GM12865 (cell line): Measurements from ENCODE around the gene SECISBP2L.

Experiments
- DNase-seq: peaks from one replicate; pipeline ENCODE4 v3.0.0; 2010; ENCODE audit warnings: low read depth
- H3K4me3 ChIP-seq: 2 replicates; pipeline ENCODE4 v1.5.1; 2011; ENCODE audit warnings: mild to moderate bottlenecking, low read depth, low read length, control low read depth
- TF ChIP-seq, protein P1 (sequence below): IDR thresholded peaks from 2 replicates; pipeline ENCODE4 v1.5.1; 2011; ENCODE audit warnings: low read length, control low read depth, low read depth, inconsistent platforms; ENCODE audit not compliant: insufficient read depth; ENCODE audit errors: missing control alignments

SECISBP2L gene

DNA sequence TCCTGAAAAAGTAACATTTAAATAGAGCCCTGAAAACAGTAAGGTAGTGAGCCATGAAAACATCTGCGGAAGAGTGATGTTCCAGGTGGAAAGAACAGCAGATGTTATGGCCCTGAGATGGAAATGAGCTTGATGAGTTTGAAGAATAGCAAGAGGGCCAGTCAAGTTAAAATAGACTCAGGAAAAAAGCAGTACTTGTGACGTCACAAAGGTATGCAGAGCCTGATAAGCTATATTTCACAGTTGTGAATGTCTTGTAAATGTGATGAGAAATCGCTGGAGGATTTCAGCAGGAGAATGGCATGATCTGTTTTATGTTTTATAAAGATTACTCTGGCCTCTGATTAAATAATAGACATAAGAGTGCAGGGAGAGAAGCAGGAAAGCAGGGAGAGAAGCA, 18.6 kb upstream of the SECISBP2L start:
- DNase-seq: no peak
- H3K4me3 ChIP-seq: no peak overlapping the region
- TF ChIP-seq, protein P1, sequence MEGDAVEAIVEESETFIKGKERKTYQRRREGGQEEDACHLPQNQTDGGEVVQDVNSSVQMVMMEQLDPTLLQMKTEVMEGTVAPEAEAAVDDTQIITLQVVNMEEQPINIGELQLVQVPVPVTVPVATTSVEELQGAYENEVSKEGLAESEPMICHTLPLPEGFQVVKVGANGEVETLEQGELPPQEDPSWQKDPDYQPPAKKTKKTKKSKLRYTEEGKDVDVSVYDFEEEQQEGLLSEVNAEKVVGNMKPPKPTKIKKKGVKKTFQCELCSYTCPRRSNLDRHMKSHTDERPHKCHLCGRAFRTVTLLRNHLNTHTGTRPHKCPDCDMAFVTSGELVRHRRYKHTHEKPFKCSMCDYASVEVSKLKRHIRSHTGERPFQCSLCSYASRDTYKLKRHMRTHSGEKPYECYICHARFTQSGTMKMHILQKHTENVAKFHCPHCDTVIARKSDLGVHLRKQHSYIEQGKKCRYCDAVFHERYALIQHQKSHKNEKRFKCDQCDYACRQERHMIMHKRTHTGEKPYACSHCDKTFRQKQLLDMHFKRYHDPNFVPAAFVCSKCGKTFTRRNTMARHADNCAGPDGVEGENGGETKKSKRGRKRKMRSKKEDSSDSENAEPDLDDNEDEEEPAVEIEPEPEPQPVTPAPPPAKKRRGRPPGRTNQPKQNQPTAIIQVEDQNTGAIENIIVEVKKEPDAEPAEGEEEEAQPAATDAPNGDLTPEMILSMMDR: no peak

DNA sequence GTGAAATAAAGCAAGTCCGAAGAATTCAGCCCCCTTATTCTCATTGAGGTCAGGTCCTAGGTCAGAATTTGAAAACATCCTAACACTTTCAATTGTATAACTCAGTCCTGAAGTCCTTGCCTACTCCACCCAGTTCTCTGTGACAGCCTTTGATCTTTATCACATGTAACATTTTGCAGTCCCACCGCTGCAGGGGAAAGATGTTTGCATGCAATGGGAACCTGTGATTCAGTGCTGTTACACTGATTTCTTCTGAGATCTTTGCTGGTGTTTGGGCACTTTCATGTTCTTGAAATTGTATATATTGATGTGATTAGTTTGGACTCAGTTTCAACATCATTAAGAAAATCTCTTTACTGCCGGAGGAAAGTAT, 18.0 kb upstream of the SECISBP2L start:
- DNase-seq: no peak
- TF ChIP-seq, protein P1: no peak
- H3K4me3 ChIP-seq: no peak overlapping the region

DNA sequence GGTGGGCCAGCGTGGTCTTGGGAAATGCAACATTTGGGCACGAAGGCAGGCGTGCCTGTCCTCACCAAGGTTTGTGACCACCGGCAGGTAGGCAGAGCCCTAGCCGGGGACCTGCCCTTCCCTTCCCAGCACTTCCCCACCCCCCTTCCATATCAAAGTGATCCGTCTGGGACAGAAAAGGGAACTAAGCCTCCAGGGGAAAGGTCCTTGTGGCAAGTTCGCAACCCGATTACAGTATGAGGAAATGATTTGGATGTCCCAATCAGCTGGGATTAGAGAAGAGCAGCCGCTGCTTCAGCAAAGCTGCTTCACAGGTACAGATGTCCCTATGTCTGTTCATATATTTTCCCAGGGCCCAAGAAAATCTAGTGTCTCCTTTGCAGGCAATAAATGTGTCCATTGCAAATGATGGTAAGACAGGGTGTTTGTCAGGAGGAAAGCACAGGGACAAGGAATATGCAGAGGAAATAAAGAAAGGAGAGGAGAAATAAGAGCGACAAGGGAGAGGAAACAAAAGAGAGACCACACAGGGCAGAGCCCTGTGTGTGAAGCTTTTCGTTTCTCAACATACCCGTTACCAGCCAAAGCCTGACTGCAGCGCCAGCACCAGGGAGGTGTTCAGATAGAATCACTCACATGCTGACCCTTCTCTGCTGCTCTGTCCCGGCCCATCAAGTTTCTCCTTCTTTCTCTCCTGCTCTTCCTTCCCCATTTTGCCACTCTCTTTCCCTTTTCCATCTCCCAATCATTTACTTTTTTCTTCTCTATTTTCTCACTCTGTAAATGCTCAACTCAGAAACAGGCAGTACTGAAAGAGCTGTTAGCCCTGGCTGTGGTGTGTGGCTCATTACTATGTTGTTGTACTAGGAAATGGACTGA, 17.4 kb upstream of the SECISBP2L start:
- H3K4me3 ChIP-seq: no peak overlapping the region

DNA sequence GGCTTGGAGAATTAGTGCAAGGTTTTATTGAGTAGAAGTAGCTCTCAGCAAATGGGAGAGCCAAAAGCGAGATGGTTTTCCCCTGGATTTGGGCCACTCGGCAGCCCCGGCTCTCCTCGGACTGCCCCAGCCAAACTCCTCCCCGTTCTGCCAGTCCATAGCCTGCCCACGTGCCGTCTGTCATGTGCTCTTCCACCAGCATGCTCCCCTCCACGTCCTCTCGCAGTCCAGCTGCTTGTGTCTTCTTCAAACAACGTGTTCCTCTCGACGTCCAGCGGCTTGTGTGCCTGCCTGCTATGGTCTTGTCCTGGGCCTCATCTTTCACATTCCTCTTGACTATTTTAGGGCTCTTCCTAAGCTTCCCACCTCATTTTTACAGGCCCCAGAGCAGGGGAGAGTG, 16.7 kb upstream of the SECISBP2L start:
- no peak for DNase-seq
- TF ChIP-seq, protein P1: no peak
- H3K4me3 ChIP-seq: no peak overlapping the region

More for the DNA sequence above, 17.4 kb upstream of the SECISBP2L start:
- DNase-seq: no peak
- TF ChIP-seq, protein P1: no peak

DNA sequence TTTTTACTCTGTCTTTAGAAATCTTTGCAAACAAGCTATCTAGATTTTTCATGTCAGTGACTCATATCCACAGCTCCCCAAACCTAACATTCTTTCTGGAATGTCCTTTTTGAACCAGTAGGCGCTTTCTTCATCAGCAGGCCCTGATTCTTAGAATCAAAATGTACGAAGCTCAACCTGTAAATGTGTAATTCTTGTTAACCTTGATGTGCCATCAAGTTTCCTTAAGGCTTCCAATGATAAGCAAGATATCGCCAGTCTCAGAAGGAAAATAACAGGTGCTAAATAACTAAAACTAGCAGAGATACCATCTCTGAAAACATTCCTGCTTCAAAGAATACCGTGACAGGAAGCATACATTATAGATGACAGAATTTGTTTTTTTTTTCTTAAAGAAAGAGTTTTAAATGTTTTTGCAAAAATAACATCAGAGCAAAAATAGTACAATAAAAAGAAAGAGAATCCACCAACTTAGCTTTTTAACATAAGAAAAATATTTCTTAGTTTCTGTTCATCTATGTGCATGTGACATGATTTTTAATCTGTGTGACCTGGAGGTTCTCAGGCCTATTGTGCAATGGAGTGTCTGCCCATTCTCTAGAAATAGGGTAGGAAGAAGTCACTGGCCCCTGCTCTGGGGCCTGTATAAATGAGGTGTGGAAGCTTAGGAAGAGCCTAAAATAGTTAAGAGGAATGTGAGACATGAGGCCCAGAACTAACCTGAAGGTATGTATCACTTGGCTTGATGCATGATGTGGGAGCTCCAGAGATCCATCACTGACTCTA, 14.7 kb upstream of the SECISBP2L start:
- no peak overlapping the region for H3K4me3 ChIP-seq
- no peak for DNase-seq
- TF ChIP-seq, protein P1: no peak

DNA sequence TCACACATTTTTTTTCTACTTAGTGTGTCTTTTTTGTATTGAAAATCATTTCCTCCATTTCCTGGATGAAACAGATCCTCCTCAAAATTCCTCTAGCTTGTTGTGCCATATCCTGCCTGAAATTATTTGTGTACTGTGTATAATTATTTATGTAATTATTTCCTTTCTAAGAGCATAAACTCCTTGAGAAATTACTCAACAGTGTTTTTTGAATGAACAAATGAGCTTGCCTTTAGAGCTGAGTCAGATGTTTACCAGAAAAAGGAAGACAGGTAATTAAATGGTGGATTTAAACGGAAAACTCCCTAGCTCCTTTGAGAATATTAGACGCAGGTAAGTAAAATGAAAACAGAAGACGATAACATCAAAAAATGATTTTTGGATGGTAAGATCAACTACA, 13.2 kb upstream of the SECISBP2L start:
- TF ChIP-seq, protein P1: no peak
- no peak for DNase-seq
- H3K4me3 ChIP-seq: no peak overlapping the region
